Measurements from ENCODE around the gene TACSTD2.
"Not testable (repeated sequence)": the region's sequence is repeated elsewhere in the genome, so short reads cannot be mapped to it uniquely, and the experiment has no call there.

GRCh38 chr1:58601921-58602320, 24.9 kb upstream of the TACSTD2 start:
- not testable (repeated sequence) for TF ChIP-seq CTCF (IDR thresholded peaks at IDR 0.05; ENCODE audit: low read depth, low read length, poor library complexity, severe bottlenecking); EZH2phosphoT487 (IDR thresholded peaks at IDR 0.05; ENCODE audit: borderline replicate concordance, low read length)
